ENCODE measurements around the gene SH3TC1.

Gene SH3TC1

DNA sequence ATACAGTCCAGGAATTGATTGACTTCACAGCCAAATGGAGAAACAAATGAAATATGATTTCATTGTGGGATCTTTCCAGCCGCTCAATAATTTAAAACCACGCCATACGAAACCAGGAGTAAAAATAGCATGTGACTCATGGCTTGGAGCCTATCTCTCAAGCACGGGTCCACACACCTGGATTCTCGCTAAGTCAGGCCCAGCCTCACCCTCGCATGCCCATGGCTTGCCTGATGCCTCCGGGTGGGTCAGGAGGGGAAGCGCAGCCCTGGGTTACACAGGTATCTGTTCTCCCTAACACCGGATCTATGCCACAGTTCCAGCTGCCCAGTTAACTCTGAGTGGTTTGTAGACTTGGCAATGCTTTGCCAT is 34.9 kb upstream of the SH3TC1 start:
- DNase-seq (ENCODE audit: low read depth): no peak

DNA sequence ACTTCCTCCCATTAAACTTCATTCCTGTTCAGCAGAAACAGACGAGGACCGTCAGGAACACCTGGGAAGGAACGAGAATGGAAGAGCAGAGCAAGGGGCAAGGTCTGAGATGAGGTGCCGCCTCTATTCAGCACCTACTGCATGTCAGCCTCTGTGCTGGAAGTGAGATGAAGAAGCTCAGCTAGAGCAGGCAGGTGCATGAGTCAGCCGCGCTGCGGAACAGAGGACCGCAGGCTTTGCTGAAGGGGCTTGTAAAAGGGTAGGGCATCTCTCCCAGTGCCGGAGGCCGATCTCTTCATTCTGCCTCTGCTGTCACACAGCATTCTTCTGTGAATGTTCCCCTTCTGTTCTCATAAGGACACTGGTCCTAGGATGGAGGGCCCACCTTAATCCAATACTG is 34.4 kb upstream of the SH3TC1 start:
- no peak for DNase-seq (ENCODE audit: low read depth)

DNA sequence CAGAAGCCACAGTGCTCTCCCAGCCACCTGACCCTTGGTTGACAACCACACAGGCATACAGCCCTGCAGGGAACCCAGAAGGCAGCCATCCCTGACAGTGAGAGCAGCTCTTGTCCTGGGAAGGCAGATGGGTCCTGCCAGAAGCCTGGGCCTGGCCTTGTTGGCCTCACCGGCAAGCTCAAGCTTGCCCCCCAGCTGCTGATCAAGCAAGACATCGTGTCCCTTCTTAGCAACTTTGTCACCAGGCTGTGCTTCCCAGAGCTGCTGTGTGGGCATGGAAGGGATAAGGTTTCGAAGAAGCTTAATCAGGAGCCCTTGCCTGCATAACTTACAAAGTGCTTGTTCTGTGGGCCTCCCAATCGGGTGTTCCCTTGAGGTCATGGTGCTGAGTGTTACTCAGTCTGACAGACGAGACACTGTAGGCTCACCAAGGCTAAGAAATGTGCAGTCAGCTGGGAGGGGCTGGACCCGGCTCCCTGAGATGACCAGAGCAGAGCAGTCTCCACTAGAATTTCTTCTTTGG is 33.7 kb upstream of the SH3TC1 start:
- DNase-seq (ENCODE audit: low read depth): no peak

DNA sequence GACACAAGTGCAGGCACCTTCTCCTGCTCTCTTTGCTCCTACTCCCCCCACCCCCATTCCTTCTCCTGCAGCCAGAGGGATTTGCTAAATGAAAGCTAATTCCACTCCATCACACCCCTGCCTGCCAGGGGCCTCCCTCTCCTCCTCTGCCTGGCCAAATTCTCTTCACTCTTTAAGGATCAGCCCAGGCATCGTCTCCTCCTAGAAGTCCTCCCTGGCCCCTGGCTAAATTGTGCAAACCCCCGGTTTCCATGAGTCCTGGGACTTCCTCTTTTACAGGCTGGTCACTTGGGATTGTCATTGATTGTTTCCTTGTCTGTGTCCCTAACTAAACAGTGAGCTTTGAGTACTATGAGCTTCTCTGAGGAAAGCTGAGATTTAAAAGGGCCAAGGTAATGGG is 31.8 kb upstream of the SH3TC1 start:
- no peak for DNase-seq (ENCODE audit: low read depth)

DNA sequence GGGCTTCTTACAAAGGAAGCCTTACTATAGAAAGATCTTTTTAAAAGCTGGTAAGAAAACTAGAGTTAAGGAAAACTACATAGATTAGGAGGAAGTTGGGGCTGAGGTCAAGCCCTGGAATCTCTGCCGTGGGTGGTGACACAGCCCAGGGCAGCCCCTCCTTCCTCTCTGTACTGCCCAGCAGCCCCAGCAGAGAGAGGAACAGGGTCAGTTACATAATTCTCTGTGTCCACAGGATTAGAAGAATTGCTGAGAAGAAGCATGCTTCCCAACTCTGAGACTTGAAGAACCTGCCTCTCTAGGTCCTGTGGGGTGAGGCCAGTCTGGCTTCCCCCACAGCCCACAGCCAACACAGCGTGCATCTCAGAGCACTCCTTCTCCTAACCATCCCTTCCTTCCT is 31.3 kb upstream of the SH3TC1 start:
- DNase-seq (ENCODE audit: low read depth): no peak

DNA sequence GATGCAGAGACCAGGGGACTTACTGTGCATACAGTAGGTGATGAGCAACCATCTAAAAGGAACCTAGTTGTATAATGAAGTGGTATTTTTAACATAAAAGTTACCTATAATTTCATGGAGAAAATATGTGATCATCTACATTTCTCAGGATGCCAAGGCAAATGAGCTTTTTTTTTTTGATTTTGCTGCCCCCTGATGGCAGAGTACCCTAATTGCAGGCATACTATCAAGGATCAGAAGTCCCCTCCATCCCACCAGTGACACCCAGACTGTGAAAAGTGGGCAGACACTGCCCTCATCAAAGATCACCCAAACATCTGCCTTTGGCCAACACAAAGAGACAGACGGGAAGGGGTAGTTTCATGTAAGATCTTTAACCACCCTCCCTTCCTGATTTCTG is 30.9 kb upstream of the SH3TC1 start:
- no peak for DNase-seq (ENCODE audit: low read depth)

DNA sequence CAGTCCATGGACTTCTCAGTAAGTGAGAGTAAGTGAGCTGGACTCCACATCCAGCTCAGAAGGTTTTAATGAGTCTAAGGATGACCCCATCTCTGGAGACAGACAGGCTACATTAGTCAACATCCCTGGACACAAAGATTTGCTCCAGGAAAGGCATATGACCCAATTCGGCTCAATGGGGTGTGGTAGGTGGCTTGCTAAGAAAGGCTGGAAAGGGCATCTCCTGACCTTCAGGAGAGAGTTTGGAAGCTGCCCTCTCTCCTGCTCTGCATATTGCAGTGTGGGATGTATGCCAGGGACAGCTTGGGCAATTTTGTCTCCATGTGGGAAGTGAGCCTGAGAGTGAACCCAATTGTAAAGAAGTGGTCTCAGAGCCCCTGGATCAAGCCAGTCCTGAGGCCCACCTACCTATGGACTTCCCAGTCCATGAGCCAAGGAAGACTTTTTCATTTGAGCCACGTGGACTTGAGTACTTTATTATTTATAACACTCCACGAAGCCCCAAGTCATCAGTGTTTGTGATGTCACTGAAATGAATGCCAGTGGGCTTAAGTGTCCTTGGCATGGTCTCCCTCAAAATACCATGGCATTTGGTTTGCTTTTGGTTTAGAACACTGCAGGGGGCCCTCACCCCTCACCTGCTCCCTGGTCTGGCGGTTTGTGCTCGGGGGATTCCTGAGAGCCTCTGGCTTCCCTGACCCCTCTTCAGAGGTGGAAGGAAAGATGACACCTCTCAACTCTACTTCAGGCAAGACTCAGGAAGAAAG is 30.1 kb upstream of the SH3TC1 start:
- DNase-seq (ENCODE audit: low read depth): no peak

DNA sequence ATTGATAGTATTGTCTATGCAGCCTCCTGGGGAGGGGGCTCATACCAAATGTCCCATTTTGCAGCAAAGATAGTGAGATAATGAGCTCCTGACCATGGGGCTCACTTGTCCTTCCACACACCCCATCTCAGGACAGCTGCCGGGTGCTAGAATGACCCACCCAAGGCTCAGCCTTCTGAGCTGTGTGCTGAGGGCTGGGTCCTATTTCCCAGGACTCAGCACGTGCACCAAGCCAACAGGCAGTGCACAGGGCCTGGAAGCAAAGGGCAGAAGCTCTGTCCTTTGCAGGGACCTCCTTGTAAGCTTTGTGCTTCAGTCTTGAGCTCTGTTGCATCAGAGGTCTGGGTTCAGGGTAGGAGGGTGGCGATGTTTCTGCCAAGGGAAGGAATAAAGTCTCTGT is 29.3 kb upstream of the SH3TC1 start:
- DNase-seq (ENCODE audit: low read depth): no peak

DNA sequence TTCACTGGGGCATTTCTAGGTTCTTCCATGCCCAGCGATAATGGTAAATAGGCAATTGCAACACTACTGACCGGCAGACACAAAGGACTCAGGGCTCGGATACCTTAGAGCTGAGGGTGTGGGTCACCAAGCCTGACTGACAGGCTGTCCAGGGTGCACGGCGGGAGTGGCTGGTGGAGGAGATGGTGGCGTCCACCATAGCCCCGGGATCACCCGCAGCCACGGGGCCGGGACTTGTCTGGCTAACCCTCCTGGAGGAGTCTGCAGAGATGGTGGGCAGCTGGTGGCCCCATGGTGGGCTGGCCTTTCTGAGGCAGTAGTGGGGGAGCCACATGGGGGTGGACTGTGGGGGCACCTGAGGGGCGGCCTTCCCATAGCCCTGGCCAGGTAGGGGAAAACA is 28.7 kb upstream of the SH3TC1 start:
- no peak for DNase-seq (ENCODE audit: low read depth)

DNA sequence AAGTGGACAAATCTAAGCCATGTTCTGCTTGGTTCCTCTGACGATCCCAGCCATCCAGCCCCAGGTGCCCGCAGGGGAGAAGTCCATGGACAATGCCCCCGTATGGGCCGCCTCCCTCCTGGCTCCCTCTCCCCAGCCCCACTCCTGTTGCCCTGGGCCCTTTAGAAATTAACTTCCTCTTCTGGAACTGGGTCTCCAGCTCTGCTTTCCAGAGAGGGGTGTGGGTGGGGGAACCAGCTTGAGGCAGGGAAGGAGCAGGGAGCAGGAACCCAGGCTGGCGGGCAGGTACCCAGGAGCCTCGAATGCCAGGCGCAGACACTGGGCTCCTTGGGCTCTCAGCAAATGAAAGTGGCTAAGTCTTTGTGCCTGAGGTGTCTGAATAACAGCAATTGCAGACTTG is 27.8 kb upstream of the SH3TC1 start:
- no peak for DNase-seq (ENCODE audit: low read depth)

DNA sequence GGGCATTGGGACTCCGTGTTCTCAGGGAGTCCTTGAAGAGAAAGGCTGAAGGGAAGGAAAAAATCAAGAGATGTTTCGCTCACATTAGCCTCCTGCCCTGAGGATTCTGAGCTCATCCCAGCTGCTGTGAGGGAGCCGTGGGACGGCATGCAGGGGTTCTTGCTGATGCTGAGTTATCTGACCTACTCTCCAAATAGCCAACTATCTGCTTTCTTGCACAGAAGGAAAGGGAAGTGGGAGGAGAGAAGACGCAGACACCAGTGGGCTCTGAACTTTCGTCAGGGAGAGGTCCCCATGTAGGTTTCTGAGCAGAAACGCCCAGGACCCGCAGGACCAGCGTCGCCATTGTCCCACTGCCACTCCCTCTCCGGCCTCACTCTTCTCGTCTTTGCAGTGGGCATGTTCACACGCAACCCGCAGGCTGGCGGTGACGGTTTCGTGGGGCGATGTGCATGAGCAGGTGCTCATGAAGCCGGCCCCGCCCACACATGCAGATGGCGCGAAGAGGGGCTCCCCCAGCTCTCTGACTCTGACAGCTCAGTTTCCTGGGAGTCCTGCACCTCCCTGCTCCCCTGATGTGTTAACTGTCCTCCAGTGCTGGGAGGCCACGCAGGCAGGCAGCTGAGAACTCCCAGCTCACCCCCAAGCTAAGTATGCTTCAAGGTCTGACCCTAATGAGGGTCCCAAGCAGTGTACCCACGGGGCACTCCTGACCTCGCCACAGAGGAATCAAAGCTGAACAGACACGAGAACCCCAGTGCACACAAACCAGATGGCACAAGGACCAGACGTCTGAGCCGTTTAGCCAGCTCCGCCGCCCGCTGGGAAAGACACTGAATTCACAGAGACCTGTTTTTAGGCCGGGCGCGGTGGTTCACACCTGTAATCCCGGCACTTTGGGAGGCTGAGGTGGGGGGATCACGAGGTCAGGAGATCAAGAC is 26.8 kb upstream of the SH3TC1 start:
- no peak for DNase-seq (ENCODE audit: low read depth)

DNA sequence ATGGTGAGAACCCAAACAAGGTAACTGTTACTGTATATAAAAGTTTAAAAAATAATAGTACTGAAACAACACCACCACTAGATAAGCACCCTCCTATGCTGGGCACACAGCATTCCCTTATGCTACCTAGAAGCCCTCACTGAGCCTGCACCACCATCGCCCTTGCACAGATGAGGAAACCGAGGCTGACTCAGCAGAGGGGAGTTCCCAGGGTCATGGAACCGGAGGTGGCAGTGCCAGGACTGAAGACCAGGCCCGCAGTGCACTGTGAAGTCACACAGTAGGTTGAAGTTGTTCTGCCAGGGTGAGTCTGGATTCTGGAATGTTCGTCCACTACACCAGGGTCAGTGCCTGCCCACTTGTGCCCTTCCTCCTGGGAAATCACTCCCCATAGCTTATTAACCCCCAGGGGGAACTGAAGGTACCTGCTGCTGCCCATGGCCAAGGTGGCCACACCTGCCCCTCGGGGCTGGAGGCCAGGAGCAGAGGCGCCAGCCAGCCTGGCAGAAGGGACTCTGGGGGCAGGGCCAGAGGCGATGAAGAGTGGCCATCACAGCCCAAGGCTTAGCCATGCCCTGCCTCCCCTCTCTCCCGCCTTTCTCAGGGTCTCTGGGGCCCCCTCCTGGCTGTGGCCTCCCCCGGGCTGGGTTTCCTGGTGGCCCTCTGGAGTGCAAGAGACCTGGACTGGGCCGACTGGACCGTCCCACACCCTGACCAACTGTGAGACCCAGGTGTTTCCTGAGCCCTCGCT is 25.4 kb upstream of the SH3TC1 start:
- DNase-seq (ENCODE audit: low read depth): no peak

DNA sequence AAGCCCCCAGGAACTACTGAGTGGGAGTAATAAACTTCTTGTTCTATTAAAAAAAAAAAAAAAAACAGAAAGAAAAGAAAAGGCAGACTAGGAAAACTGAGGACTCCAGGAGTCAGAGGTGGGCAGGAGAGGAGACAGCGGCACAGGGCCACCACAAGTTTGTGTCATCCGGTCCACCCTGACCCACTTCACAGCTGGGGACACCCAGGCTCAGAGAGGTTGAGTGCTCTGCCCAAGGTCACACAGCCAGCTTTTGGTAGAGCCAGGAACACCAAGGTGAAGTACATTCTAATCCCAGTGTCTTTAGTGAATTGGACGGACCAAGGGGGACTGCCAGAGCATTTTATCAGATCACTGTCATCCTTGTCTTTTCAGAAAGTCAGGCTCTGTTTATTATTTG is 24.1 kb upstream of the SH3TC1 start:
- DNase-seq (ENCODE audit: low read depth): no peak

DNA sequence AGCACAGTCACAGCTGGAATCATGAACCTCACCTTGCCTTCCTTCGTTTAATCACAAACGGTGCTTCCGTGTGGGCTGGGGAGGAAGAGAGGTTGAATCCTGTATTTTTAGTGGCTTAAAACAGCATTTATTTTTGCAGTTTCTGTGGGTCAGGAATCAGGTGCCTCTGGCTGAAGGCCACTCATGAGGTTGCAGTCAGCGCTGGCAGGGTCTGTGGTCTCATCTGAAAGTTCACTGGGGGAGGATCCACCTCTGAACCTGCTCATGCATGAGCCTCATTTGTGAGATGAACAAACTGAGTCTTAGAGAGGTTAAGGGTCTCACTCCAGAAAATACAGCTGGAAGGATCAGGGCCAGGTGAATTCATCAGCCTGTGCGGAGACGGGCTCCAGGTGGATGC is 23.4 kb upstream of the SH3TC1 start:
- no peak for DNase-seq (ENCODE audit: low read depth)

DNA sequence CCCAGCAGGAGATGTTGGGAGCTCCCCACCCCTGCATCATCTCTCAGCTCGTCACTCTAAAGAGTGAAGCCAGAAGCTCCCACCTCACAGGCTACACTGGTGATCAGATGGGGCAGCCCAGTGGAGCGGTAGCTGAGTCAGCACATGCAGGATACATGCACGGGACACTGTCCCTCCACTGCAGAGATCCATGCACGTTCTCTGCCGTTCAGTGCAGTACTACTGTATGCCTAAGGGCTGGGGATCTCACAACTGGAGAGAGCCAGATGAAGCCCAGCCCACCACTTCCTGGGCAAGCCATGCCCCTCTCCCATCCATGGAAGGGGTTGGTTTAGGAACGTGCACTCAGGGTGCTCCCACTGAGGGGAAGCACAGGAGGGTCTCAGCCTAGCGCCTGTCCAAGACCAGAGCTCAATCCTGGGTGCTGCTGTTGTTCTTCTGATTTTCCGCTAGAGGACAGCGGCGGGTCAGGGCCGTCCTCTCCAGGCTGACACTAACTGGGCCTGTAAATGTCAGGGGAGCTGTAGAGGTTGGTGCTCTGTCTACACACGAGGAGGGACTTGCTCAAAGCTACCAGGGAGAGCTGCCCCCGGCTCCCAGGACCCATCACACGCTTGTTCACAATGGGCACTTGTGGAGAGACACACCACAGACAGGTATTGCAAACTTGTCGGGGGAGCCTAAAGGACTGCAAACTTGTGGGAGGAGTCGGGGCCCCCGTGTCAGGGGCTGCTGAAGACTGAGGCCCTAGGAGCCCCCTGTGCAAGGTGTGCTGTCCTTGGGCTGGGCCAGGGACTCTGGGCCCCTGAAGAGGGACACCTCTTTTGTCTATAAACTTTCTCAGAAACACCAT is 22.3 kb upstream of the SH3TC1 start:
- DNase-seq (ENCODE audit: low read depth): no peak

DNA sequence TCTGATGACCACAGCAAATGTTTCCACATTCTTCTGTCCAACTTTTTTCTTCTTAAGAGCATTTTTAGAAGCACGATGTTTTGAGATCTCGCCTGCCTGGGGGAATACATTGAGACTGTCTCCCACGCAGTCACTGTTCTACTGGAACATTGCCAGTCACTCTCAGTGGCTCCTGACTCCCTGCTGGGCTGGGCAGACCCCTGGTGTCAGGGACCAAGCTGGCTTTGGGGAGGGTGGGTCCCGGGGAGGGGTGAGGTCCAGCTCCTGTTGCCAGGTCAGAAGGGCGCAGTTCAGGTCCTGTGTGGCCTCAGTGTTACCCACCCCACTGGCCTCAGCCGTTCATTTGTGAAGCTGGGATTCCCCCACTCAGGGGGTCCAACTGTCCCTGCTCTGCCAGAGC is 21.5 kb upstream of the SH3TC1 start:
- no peak for DNase-seq (ENCODE audit: low read depth)

DNA sequence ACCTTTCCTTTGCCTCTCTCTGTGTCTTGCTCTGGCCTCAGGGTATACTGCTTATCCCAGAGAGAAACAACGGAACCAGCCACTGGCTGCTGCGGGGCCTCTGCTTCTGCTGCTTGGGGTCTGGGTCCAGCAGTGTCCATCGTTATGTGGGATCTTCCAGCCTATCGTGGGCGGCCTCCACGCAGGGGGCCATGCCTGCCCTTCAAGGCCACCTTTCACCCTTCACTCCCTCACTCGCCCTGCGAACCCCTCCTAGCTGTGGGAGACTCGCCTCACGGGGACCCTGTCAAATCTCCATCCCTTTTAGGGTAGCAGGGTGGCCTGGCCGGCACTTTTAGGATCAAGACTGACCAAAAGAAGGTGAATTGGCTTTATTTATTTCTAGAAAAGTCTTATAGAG is 21.1 kb upstream of the SH3TC1 start:
- DNase-seq (ENCODE audit: low read depth): no peak

DNA sequence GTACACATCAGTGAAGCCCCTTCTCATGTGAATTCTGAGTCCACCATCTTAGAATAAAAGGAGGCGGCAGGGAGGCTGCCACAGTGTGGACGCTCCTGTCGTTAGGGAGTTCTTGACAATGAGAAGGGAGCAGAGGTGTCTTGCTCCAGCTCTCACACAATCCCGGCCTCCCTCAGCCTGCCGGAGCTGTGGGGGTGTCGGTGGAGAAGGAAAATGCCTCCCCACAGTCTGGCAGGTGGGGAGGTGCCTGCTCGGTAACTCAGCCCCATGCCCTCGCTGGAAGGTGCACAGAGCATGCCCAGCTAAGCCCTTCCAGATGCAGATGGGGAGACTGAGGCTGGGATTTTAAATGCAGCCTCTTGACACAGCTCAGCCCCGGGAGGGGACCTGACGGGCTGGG is 20.0 kb upstream of the SH3TC1 start:
- no peak for DNase-seq (ENCODE audit: low read depth)

DNA sequence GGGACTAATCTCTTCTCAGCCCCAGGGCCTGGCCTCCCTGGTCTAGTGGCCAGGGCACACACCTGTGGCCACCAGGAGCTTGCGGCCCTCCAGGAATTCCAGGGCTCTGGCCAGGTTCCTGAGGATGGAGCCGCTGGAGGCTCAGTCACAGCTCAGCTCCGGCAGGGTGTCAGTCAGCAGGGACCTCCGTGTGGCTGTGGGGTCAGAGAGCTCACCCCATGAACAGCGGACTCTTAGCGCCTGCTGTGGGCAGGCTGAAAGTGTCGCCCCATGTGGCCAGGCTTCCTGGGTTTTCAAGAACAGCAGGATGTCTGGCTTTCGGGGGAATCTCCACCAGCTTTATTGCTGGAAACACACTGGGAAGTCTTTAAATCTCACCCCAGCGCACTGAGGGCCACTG is 19.3 kb upstream of the SH3TC1 start:
- no peak for DNase-seq (ENCODE audit: low read depth)

DNA sequence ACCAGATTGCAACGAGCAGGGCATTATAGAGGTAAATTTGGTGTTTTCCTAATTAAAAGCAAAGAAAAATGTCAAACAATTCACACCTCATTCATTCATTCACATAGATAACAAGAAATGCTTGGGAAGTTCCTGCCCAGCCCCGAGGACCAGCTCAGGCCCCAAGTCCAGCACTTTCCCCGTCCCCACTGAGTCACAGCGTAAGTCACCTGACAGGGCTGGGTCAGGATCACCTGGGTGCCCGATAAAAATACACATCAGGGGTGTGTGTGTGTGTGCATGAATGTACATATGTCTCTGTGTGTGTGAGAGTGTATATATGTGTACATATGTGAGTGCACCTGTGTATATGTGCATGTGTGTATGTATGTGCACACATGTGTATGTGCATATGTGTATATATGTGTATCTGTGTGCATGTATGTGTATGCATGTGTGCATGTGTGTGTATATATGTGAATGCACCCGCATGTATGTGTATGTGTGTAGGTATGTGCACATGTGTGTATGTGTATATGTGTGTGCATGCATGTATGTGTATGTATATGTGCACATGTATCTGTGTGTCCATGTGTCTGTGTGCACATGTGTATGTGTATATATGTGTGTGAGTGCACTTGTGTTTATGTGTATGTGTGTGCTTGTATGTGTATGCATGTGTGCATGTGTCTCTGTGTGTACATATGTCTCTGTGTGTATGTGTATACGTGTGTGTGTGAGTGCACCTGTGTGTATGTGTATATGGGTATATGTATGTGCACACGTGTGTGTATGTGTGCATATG is 18.6 kb upstream of the SH3TC1 start:
- DNase-seq (ENCODE audit: low read depth): no peak

DNA sequence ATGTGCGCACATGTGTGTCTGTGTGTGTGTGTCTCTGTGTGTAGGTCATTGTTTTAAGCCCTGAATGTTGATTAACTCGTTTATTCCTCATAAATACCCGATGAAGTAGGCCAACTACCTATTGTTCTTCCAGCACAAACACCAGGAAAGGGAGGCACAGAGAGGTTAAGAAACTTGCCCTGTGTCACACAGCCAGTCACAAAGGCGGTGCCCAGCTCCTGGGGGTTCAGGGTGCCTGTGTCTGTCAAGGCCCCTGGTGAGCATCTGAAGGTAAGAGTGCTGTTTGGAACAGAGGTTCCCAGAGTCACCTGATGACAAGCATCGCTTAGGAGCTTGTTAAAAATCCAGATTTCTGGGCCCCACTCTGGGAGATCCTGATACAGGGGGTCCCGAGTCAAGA is 18.0 kb upstream of the SH3TC1 start:
- DNase-seq (ENCODE audit: low read depth): no peak
